GM12874 (cell line): ENCODE results near the gene ARX.

Experiments
- TF ChIP-seq, protein P1 (sequence below): IDR thresholded peaks from 2 replicates; pipeline ENCODE4 v1.5.1; 2011; ENCODE audit warnings: low read depth, mild to moderate bottlenecking, control low read depth, low read length, moderate library complexity; ENCODE audit not compliant: insufficient read depth

Gene ARX

GRCh38 chrX:25010784-25011588 is 4.8 kb downstream of the ARX start:
- TF ChIP-seq, protein P1, sequence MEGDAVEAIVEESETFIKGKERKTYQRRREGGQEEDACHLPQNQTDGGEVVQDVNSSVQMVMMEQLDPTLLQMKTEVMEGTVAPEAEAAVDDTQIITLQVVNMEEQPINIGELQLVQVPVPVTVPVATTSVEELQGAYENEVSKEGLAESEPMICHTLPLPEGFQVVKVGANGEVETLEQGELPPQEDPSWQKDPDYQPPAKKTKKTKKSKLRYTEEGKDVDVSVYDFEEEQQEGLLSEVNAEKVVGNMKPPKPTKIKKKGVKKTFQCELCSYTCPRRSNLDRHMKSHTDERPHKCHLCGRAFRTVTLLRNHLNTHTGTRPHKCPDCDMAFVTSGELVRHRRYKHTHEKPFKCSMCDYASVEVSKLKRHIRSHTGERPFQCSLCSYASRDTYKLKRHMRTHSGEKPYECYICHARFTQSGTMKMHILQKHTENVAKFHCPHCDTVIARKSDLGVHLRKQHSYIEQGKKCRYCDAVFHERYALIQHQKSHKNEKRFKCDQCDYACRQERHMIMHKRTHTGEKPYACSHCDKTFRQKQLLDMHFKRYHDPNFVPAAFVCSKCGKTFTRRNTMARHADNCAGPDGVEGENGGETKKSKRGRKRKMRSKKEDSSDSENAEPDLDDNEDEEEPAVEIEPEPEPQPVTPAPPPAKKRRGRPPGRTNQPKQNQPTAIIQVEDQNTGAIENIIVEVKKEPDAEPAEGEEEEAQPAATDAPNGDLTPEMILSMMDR = no peak

GRCh38 chrX:25009407-25009806 is 6.4 kb downstream of the ARX start:
- TF ChIP-seq, protein P1 = no peak

- TF ChIP-seq, protein P1 = no peak
These were observed 8.4 kb downstream of the ARX start for GRCh38 chrX:25007059-25008053.

- TF ChIP-seq, protein P1 = no peak
These were observed 9.1 kb downstream of the ARX start for GRCh38 chrX:25006586-25007058.

- TF ChIP-seq, protein P1 = no peak
These were observed 10.2 kb downstream of the ARX start for GRCh38 chrX:25005382-25006185.

- TF ChIP-seq, protein P1 = no peak
These were observed 10.8 kb downstream of the ARX start for GRCh38 chrX:25005034-25005381.

- TF ChIP-seq, protein P1 = no peak
These were observed 11.2 kb downstream of the ARX start for GRCh38 chrX:25004485-25005032.
